DMS114 treated with DMSO at 0.1 percent for 48 hours (cell line): ENCODE data around the gene HECW1.
"Not testable (repeated sequence)": the region's sequence is repeated elsewhere in the genome, so short reads cannot be mapped to it uniquely, and the experiment has no call there.

ENCODE experiments used
- DNase-seq: peaks from one replicate; lab custom pipeline; 2025; ENCODE audit not compliant: unreplicated experiment; lab: John Stamatoyannopoulos, UW

The HECW1 gene

DNA sequence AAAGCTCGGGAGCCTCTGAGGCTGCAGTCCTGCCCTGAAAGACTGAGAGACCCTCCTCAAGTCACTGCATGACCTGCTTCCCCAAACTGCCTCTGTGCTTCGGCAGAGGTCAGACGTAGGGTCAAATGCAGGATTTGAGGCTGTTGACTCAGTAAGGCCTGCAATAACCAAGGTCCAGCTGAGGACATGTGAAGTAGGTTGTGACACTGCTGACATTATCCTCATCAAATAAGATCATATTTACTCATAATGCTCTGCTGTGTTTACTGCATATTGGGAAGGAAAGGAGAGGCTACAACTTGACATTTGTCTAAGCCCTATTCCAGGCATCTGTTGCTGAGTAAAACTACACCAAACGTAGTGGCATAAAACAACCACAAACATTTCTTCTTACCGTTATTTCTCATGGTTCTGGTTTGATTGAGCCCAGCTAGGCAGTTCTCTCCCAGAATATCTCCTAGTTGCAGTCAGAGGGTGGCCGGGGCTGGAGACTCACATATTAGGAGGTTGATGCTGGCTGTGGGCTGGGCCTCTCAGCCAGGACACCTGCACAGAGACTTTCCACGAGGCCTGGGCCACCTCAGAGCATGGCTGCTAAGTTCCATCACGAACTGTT lies 348.4 kb downstream of the HECW1 start:
- DNase-seq, result no peak

DNA sequence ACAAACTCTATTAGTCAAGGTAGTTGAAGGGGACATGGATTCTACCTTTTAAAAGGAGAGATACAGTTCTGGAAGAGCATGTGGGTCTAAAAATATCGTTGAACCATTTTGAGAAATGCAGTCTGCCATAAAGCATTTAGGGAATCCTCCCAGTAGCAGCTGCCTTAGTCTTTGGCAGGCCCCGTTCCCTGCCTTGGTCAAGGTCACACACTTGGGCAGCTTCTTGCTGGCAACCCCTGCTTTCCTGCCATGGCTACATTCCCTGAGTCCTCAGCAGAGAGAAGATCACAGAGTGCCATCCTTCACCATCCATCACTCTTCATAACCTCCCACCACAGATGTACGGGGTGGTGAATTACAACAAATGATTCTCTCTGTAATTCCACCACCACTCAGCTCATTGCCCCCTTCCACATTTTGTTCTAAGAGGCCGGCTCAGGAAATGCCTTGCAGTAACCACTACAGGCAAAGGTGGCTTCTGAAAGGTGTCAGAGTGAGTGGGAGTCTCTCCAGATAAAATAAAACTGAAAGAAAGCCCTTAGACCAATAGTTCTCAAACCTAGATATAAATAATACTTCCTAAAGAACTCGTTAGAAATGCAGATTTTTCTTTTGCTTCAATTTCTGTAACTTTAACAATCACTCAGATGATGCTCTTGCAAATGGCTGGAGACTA lies 349.0 kb downstream of the HECW1 start:
- no peak for DNase-seq

DNA sequence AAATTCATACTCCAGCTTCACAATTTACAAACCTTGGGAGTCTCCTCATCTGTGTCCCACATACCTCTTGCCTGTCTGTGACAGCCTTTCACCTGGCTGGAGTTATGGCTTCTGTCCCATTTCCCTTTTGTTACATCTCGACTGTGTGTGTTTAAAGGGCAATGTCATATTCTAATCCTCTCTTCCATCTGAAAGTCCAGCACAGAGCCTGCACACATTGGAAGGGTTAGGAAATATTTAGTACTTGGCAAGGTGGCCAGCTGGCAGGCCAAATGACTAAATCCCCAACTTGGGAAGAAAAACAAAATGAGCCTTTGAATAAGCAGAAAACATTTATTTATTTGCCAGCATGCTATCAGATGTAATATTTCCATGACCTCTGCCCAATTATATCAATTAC lies 350.4 kb downstream of the HECW1 start:
- DNase-seq, result no peak

DNA sequence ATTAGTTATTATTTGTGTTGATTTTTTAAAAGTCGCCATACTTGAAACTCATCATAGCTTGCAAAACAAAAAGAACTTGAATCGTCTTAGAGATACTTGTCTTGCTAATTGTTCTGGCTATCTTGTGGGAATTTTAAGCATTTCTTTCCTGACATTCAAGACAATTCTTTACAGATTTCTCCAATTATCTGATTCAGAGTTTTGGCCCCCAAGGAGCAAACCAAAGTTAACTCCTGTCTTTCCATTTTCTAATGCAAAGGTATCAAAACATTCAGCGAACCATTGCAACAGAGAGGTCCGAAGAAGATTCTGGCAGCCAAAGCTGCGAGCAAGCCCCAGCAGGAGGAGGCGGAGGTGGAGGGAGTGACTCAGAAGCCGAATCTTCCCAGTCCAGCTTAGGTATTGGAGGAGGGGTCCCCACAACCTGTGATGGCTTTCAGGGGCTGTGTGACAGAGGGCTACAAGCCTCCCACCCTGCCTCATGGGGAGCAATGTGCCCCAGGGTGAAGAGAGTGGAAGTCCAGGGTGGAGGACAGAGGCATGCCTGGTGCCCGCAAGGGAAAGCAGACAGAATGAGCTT lies 351.0 kb downstream of the HECW1 start:
- no peak for DNase-seq

DNA sequence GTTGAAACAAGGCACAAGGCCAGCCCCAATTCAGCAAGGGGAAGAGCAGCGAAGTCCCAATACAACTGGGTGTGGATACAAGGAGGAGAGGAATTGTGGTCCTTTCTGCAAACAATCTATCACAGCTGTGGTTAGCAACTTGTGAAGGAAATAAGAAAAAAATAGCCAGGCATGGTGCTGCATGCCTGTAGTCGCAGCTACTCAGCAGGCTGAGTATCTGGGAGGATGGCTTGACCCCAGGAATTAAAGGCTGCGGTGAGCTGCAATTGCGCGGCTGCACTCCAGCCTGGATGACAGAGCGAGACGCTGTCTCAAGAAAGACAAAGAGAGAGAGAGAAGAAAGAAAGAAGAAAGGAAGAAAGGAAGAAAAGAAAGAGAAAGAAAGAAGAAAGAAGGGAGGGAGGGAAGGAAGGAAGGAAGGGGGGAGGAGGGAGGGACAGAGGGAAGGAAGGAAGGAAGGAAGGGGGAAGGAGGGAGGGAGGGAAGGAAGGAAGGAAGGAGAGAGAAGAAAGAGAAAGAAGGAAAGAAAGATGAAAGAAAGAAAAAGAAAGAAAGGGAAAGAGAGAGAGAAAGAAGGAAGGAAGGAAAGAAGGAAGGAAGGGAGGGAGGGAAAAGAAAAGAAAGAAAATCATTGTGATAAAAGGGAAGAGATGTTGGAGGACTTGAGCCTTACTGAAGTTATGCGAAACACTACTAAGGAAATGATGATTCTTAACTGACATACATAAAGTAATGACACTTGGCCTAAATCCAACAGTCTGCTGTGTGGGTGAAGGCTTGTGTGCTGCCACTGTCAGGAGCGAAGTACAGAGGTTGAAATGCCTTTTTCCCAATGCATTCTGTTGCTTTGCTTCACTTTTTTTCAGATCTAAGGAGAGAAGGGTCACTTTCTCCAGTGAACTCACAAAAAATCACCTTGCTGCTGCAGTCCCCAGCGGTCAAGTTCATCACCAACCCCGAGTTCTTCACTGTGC lies 353.4 kb downstream of the HECW1 start:
- no peak for DNase-seq

DNA sequence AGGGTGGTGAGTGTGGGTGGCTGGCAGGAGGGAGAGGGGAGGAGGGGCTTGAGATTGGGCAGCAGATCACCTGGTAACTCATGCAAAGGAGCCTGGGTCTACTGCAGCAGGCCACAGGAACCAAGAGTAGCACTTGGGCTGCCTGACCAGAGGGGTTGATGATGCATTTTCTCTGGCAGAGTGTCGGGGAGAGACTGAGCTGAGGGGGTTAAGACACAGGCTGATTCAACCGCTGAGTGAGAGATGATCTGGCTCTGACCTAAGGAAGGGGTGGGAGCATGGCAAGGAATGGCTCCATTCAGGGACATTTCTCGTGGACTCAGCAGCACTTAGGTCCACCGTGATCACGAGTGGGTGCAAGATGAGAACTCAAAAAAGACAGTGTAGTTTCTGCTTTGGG lies 355.0 kb downstream of the HECW1 start:
- no peak for DNase-seq

DNA sequence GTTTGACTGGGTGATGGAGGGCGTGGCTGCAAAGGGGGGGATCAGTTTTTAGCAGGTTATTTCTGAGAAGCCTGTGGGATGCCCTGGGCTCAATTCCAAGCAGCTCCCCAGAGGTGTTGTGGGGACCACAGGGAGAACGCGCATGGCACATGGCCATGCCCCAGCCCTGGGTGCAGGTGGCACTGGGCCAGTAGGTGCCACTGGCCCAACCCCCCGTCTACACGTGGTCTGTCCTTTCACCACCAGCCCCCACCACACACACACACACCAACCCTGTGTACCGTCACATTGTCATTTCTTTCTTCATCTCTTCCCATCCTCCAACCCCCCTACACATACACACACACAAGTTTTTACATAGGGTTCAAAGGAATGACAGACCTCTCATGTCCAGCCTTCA lies 355.4 kb downstream of the HECW1 start:
- DNase-seq, result no peak

DNA sequence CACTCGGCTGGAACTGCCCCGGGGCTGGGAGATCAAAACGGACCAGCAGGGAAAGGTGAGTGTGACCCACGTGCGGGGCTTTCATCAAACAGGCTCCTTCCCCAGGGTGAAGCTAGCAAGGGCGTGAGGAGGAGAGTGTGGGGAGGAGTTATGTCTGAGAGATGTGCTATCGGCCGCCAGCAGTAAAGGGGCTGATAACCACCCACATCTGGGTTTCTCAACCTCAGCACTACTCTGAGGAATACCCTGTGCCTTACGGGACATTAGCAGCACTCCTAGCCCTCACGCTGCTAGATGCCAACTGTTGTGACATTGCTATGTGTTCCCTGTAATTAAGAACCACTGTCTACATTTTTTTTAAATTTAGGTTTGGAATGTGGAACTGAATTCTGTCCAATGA lies 356.6 kb downstream of the HECW1 start:
- DNase-seq, result no peak

DNA sequence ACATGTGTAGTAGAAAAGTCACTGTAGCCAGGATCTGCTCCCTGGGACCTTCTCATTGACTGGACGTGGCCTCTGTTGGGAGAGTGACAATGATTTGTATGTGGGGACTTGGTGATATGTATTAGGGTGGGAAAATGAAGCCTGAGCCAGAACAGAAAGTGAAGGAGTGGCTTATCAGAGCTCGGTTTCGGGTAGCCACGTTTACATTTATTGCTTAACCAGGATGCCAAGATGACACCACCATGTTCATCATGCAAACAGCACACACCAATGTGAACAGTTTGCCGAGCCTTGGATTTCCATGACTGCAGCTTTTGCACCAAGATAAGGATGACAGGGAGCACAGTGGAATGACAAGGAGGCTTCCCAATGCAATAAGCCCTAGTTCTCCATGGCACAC lies 357.7 kb downstream of the HECW1 start:
- no peak for DNase-seq

DNA sequence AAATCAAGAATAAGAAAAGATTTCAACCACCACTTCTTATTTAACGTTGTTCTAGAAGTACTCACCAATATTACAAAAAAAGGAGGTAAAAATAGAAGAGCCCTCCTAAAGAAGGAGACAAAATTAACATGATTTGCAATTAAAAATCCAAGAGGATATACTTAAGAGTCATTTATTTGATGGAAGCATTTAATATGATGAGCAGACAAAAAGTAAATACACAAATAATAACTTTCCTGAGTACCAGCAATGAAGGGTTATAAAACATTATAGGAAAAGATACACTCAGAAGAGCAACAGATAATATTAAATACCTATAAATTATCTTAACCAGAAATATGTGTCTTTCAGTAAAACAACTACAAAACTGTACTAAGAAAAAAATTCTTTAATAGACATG lies 363.5 kb downstream of the HECW1 start:
- no peak for DNase-seq

DNA sequence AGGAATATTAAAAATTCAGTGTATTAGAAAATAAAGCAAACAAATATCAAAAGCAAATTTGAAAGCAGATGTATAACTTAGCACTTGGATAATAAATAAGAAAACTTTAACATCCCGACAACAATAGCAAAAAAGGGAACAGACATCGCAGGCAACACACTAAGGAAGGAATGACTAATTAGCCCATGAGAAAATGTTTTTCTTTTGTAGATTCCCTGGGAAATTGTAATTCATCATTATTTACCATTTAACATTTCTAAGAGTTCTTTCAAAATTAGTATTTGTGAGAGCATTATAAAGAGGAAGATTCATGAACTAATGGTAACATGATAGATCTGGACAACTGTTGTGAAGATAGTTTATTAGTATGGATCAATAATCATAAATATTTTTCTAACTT lies 364.4 kb downstream of the HECW1 start:
- DNase-seq, result no peak

DNA sequence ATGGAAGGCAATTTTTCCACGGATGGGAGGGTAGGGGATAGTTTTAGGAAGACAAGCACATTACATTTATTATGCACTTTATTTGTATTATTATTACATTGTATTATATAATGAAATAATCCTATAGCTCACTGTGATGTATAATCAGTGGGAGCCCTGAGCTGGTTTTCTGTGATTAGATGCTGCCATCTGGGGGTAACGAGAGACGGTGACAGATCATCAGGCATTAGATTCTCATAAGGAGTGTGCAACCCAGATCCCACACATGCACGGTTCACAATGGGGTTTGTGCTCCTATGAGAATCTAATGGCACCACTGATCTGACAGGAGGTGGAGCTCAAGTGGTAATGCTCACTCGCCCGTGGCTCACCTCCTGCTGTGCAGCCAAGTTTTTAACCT lies 366.6 kb downstream of the HECW1 start:
- DNase-seq, result no peak

DNA sequence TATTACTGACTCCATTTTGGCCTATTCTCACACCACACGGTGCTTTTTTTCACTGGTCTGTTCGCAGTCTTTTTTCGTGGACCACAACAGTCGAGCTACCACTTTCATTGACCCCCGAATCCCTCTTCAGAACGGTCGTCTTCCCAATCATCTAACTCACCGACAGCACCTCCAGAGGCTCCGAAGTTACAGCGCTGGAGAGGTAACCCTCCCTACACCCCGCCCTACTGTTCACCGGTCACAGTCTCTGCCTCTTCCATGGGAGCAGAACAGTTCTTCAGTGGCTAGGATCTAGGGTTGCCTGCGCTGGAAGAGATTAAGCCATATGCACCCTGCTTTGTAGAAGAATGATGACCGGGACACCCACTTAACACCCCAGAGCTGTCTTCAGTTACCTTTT lies 367.1 kb downstream of the HECW1 start:
- no peak for DNase-seq

DNA sequence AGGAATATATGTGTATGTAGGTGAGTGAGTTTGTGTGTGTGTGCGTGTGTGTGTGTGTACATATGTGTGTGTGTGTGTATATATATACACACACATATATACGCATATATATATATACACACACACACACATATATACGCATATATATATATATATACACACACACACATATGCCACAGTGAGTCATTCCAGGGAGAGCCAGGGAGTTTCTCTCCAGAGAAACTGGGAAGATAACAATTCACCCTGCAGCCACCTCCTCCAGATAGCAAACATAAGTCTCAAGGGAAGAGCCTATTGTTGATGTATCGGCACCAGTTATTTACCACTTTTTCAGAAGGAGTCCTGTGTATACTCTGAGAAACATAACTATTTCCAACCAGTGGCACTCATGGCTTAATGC lies 368.1 kb downstream of the HECW1 start:
- no peak for DNase-seq

DNA sequence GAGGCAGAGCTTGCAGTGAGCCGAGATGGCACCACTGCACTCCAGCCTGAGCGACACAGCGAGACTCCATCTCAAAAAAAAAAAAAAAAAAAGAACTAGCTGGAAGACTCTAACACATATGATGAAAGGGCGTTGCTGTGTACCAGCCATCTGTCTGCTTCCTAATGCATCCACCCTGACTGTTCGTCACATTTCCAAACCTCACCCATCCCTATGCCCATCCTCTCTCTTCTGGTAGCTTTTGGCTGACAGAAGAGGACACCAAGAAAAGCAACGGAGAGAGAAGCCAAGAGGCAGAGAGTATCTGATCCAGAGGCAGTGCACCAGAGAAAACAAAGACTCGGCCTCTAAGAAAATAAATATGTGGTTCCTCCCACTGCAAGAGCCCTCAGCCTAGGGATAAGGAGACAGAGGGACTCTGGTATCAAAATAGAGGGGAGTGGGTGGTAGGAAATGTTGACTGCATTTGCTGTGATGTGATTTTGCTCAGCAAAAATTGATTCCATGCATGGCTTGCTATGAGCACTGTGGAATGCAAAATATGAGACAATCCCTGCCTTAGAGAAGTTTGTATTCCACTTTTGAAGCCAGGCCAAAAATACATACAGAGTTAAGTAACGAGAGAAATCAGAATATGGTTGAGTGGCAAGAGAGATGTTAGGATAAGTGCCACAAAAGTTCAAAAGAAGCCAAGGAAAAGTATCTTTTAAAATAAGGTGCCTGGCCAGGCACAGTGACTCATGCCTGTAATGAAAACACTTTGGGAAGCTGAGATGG lies 369.6 kb downstream of the HECW1 start:
- DNase-seq, result no peak

DNA sequence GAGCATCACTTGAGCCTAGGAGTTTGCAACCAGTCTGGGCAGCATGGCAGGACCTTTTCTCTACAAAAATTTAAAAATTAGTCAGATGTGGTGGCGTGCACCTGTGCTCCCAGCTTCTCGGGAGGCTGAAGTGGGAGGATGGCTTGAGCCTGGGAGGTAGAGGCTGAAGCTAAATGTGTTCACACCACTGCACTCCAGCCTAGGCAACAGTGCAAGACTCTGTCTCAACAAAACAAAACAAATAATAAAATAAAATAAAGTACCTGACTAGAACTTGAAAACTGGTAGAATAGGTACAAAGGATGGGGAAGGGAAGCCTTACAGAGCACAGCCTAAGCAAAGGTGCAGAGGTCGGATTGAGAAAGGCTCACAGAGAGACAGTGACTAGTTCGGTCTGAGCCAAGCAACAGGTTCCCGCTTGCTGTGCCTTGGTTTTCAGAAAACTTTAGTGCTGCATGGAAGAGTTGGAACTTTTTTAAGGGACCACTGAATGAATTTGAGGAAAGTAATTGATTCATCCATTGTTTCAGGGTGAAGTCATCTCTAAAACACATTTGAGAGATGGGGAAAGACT lies 370.3 kb downstream of the HECW1 start:
- no peak for DNase-seq

DNA sequence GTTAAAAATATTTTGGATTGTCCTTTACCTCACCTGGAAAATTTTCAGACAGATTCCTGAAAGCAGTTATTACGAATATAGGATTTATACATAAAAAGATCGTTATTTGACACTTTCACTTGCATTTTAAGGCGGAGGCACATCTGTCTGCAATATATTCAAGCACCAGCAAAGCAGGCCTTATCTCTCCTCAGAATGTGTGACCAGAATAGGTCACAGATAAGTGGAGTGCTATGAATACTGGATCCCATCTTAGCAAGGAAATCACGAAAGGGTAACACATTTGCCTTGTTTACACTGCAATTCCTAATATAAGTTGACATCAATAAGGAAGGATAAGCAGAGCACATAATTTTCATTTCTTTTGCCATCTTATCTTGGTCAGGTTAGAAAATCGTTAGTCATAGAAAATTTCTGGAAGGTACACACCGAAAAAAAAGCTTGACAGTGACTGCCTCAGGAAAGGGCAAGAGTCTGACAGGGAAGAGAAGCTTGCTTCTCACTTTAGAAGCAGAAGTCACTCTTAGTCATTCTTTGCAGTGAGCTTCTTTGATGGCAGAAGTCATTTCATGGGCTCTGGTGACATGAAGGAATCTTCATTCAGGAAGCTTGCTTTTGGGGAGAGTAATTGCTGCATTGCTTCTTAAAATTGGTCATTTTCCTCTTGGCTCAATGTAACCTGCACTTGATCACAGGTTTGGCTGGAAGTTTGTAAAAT lies 372.4 kb downstream of the HECW1 start:
- DNase-seq, result no peak

DNA sequence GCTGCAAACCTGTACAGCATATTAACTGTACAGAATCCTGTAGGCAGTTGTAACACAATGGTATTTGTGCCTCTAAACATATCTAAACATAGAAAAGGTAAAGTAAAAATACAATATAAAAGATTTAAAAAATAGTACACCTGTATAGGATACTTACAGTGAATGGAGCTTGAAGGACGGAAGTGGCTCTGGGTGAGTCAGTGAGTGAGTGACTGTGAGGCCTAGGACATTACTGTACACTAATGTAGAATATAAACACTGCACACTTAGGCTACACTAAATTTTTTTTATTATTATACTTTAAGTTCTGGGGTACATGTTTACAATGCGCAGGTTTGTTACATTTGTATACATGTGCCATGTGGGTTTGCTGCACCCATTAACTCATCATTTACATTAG lies 373.1 kb downstream of the HECW1 start:
- DNase-seq, result no peak

DNA sequence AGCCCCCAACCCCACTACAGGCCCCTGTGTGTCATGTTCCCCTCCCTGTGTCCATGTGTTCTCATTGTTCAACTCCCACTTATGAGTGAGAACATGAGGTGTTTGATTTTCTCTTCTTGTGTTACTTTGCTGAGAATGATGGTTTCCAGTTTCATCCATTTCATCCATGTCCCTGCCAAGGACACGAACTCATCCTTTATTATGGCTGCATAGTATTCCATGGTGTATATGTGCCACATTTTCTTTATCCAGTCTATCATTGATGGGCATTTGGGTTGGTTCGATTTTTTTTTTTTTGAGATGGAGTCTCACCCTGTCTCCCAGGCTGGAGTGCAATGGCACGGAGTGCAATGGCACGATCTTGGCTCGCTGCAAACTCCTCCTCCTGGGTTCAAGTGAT lies 373.6 kb downstream of the HECW1 start:
- not testable (repeated sequence) for DNase-seq

DNA sequence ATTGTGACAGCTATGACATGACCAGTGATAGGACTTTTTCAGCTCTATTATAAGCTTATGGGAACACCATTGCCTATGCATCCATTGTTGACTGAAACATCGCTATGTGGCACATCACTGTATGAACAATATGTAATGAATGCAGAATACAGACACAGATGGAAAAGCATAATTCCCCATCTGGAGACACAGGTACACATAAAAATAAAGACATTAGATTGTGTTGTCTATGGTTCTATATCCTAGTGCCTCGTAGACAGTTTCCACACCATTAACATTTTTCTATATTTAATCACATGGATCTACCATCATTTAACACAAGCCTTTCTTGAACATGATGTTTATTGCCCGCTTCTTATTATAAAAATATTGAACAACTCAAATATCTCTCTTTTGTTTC lies 374.2 kb downstream of the HECW1 start:
- no peak for DNase-seq
